Astrocyte of the cerebellum (primary cell): Measurements from ENCODE around the gene EDN3.

ENCODE experiments used
- DNase-seq: peaks from one replicate; pipeline ENCODE4 v3.0.0-alpha.2; 2011; ENCODE audit warnings: low read depth
- H3K4me3 ChIP-seq: 2 replicates; pipeline ENCODE4 v1.5.1; 2011; ENCODE audit warnings: mild to moderate bottlenecking, low read depth, low read length, moderate library complexity
- in situ Hi-C: cut with HindIII; loops from 2 replicates; pipeline ENCODE4 v1.10.0; 2017; ENCODE audit warnings: low sequenced_read_pairs
- TF ChIP-seq, protein P1 (sequence below): IDR thresholded peaks from 2 replicates; pipeline ENCODE4 v1.5.1; 2012; ENCODE audit warnings: low read length, low read depth, moderate library complexity, mild to moderate bottlenecking; ENCODE audit errors: missing control alignments

EDN3 gene

DNA sequence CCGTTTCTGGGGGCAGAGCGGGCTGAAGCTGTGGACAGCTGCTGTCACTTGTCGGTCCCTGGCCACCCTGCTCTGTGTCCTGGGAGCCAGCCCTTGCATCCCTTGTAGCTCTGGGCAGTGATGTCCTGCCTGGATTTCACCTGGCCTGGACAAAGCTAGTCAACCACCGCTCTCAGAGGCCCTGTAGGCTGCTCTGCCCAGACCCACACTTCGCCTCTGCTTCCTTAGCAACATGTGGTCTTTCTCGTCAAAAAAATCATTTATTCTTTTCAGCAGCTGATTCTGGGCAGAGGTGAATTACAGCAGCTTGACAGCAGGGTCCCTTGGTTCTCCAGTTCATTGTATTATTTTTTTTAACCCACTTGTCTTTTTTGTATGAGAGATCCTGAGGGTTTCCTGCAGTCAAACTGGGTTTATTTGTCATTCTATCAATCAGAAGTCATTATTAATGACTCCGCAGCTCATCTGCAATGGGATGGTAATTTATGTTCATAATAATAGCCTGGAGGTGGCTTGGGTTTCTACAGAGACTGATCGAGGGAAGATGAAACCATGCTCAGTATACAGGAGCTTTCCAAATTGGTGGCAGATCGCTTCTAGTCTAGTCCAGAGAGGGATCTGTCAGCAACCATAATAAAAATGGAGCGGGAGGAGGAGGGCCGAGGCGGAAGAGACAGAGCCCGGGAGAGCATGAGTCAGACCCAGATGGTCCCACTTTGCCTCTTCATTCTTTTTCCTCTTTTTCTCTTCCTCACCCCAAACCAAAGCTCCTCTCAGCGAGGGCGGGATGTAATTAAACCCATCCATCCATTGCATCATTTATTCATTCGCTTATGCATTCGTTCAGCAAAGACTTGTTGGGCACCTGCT is 22.4 kb downstream of the EDN3 start:
- in situ Hi-C loops: no loop called here
- no peak for DNase-seq
- TF ChIP-seq, protein P1, sequence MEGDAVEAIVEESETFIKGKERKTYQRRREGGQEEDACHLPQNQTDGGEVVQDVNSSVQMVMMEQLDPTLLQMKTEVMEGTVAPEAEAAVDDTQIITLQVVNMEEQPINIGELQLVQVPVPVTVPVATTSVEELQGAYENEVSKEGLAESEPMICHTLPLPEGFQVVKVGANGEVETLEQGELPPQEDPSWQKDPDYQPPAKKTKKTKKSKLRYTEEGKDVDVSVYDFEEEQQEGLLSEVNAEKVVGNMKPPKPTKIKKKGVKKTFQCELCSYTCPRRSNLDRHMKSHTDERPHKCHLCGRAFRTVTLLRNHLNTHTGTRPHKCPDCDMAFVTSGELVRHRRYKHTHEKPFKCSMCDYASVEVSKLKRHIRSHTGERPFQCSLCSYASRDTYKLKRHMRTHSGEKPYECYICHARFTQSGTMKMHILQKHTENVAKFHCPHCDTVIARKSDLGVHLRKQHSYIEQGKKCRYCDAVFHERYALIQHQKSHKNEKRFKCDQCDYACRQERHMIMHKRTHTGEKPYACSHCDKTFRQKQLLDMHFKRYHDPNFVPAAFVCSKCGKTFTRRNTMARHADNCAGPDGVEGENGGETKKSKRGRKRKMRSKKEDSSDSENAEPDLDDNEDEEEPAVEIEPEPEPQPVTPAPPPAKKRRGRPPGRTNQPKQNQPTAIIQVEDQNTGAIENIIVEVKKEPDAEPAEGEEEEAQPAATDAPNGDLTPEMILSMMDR: no peak
- H3K4me3 ChIP-seq: no peak overlapping the region

DNA sequence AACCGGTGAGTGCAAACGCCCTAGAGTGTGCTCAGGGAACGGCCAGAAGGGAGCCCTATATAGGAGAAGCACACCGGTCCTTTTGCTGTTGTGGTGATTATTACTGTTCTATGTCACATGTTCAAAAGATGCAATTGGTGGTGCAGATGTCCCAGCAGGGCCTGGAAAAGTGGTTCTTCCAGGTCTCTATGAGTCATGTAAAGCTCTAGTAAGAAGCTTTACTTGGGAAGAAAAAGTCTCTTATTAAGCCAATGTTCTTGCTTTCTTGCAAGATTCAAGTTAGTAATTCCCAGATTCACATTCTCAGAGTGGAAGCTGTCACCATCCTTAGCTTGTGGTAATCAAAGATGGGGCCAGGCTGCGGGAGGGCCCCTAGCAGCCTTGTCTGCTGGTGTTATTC is 23.3 kb downstream of the EDN3 start:
- TF ChIP-seq, protein P1: no peak
- in situ Hi-C loops: no loop called here
- no peak overlapping the region for H3K4me3 ChIP-seq
- DNase-seq: no peak

DNA sequence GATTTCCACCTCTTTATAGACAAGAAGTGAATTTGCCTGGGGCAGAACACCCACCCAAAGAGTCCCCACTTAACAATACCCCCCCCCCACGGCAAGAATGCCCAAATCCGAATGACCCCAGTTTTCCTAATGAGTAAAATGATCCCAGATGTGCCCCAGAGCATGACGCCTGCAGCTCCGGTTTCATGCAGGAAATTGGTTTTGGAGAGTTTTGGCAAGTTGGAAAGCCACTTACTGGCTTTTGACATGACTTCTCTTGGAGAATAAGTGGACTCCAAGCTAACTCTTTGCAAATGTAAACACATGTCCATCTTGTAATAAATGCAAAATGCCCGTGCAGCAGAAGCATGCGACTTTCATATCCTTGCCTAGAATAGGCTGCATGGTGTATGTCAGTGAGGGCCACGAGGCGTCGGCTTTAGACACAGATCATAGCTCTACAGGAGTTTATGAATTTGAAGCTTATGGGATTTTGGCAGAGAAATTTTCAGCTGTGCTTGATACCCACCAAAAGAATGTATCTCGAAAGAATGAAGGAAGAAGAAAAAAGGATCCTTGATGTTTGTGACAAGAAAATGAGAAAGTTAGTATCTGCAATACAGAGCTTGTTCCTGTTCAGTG is 24.2 kb downstream of the EDN3 start:
- in situ Hi-C loops: no loop called here
- TF ChIP-seq, protein P1: no peak
- H3K4me3 ChIP-seq: no peak overlapping the region
- no peak for DNase-seq

DNA sequence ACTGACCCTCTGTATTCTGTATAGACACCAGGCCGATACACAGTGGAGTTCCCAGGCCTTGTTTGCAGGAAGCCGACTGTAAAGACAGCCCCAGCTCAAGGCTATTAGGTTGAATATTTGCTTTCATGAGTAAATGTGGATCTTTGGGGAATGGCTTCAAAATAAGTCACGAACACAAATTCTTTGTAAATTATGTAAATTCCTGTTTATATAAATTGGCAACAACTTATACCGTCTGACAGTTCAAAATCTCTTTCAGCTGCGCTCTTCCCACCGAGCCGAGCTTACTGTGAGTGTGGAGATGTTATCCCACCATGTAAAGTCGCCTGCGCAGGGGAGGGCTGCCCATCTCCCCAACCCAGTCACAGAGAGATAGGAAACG is 24.7 kb downstream of the EDN3 start:
- in situ Hi-C loops: no loop called here
- DNase-seq: no peak
- TF ChIP-seq, protein P1: no peak
- H3K4me3 ChIP-seq: no peak overlapping the region

DNA sequence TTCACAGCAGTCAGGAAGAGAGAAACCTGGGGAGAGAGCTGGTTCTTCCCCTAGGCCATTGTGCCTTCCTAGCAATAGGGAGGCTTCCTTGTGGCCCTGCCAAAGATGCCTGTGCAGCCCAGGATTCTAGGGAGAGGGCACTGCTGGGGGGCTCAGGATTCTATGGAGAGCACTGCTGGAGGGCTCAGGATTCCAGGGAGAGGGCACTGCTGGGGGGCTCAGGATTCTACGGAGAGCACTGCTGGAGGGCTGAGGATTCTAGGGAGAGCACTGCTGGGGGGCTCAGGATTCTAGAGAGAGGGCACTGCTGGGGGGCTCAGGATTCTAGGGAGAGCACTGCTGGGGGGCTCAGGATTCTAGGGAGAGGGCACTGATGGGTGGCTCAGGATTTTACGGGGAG is 25.8 kb downstream of the EDN3 start:
- no peak overlapping the region for H3K4me3 ChIP-seq

DNA sequence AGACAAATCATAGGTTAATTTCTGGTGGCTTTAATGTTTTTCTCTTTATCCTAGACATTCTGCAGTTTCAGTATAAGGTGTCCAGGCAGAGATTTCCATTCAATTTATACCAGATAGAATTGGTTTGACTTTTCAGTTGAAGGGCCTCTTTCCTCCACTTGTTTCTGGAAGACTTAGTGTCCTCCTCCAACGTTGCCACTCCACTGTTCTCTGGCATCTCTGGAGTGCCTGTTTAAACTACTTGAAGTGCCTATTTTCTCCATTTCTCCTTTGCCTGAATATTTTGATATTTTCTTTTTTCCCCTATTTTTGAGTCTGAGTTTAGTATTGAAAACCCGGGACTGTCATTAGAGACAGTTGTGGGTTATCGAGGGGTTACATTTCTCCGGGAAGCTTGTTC is 27.7 kb downstream of the EDN3 start:
- DNase-seq: no peak
- TF ChIP-seq, protein P1: no peak
- in situ Hi-C loops: no loop called here
- no peak overlapping the region for H3K4me3 ChIP-seq

More for the DNA sequence above, 25.8 kb downstream of the EDN3 start:
- TF ChIP-seq, protein P1: no peak
- no peak for DNase-seq
- in situ Hi-C loops: no loop called here
